ENCODE measurements around the gene IL5RA.

- TF ChIP-seq EZH2 (IDR thresholded peaks at IDR 0.05; ENCODE audit: borderline replicate concordance, low read depth, low read length) (no peak), NUFIP1 (IDR thresholded peaks at IDR 0.05; ENCODE audit: partially characterized antibody) (no peak), CEBPZ (IDR thresholded peaks at IDR 0.05; ENCODE audit: borderline replicate concordance, low read depth, low read length) (no peak), ELF1 (tag; IDR thresholded peaks at IDR 0.05) (no peak), CTCF (IDR thresholded peaks at IDR 0.05 in 2 of 3, conservative IDR thresholded peaks at IDR 0.05 in 1 of 3; ENCODE audit: insufficient read depth in 2 of 3, low read depth in 1 of 3, low read length in 3 of 3) (no peak), EP300 (IDR thresholded peaks at IDR 0.05; ENCODE audit: low read length) (no peak), HNRNPH1 (optimal IDR thresholded peaks at IDR 0.05; ENCODE audit: low read depth, low read length) (no peak), ZNF407 (IDR thresholded peaks at IDR 0.05; ENCODE audit: low read depth) (no peak), ARID1B (IDR thresholded peaks at IDR 0.05) (no peak), ELK1 (CRISPR knock-in tag; IDR thresholded peaks at IDR 0.05) (no peak), THAP7 (CRISPR knock-in tag; IDR thresholded peaks at IDR 0.05) (no peak), MTA1 (IDR thresholded peaks at IDR 0.05; ENCODE audit: borderline replicate concordance) (no peak), NR1H2 (CRISPR knock-in tag; IDR thresholded peaks at IDR 0.05) (no peak), RFX7 (CRISPR knock-in tag; IDR thresholded peaks at IDR 0.05) (no peak)
Measured at GRCh38 chr3:3129579-3129978, 19.4 kb upstream of the IL5RA start.

Measured in K562 (cell line).